ENCODE measurements around the gene PISD. TPM values are rescaled to one million over a fixed set of nuclear protein-coding genes. Genes with fewer than 3 reads are reported as not detected.

Gene PISD
- total RNA-seq, 1 experiment from 2014 or later: 45.9 TPM

DNA sequence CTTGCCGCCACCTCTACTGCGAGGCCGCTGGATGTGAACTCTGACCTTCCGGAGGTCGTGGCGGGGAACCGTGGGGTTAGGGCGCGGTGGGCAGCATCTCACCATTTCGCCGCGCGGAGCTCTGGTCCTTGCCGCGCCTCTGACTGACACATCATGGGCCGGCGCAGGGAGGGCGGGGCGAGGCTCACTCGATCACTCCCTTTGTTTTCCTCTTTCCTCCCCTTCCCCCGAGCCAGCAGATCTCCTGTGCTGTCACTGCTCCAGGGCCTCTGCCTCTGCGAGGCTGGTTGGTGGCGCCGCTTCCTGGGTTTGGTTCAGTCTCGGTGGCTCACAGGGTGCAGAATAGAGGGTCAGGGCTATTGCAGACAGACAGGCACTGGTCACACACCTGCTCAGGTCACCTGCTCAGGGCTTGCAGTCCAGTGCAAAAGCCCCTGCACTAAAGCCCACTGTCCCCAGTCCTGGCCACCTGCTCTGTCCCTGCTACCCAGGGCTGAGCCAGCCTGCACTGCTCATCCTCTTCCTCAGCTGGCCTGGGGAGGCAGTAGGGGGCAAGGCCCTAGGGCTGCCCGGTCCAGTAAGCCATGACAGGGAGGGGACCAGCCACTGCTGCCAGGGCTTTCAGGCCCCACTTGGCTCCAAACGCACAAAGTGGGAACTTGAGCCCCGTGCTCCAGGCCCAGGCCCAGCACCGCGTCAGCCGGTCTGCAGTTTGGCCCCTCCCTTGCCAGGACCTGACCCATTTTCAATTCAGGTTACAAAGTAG is 36.2 kb downstream of the PISD start:
- BruUV-seq (replicated peaks): no TSS peak
- no peak for DNase-seq
- intact Hi-C loops (cut with micrococcal nuclease; ENCODE audit: unreplicated experiment): no loop called here
- H3K4me1 Mint-ChIP-seq (ENCODE audit: low read depth, unreplicated experiment): peaks cover 12% of the 10 kb centered on the region
- no peak overlapping the region for H3K4me3 Mint-ChIP-seq (ENCODE audit: low read depth, unreplicated experiment)
- no peak overlapping the region for H3K27ac Mint-ChIP-seq (ENCODE audit: unreplicated experiment)
- TF ChIP-seq, protein P1, sequence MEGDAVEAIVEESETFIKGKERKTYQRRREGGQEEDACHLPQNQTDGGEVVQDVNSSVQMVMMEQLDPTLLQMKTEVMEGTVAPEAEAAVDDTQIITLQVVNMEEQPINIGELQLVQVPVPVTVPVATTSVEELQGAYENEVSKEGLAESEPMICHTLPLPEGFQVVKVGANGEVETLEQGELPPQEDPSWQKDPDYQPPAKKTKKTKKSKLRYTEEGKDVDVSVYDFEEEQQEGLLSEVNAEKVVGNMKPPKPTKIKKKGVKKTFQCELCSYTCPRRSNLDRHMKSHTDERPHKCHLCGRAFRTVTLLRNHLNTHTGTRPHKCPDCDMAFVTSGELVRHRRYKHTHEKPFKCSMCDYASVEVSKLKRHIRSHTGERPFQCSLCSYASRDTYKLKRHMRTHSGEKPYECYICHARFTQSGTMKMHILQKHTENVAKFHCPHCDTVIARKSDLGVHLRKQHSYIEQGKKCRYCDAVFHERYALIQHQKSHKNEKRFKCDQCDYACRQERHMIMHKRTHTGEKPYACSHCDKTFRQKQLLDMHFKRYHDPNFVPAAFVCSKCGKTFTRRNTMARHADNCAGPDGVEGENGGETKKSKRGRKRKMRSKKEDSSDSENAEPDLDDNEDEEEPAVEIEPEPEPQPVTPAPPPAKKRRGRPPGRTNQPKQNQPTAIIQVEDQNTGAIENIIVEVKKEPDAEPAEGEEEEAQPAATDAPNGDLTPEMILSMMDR (IDR thresholded peaks at IDR 0.05; ENCODE audit: unreplicated experiment): no peak
- H3K36me3 Mint-ChIP-seq (ENCODE audit: insufficient read depth, unreplicated experiment): peaks cover 50% of the 10 kb centered on the region
- no peaks in the 10 kb centered on the region for H3K9me3 Mint-ChIP-seq (ENCODE audit: low read depth, unreplicated experiment)
- CTCF ChIA-PET: no interaction called here
- no peaks in the 10 kb centered on the region for H3K27me3 Mint-ChIP-seq (ENCODE audit: unreplicated experiment)

DNA sequence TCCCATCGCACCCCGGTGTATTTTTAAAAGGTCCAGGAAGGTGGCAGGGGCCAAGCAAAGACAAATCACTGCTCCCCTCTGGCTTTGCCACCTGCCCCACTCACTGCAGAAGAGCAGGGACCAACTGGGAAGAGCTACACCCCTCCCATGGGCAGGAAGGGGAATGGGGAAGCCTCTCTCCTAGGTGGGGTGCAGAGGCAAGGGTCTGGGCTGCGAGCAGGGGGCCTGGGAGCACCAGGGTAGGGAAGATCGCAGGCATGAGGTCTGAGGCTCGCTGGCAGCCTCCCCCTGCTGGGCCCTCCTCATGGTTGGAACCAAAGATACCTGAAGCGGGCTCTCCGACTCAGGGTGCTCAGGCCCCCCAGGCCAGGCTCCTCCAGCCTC is 36.8 kb downstream of the PISD start:
- CTCF ChIA-PET: interaction anchor here (0.6 kb wide), 1 partner anchor 1762 kb away, joined by 5 read pairs; no protein-coding TSS in a partner anchor
- Mint-ChIP-seq H3K27me3 (ENCODE audit: unreplicated experiment) (no peaks in the 10 kb centered on the region), H3K4me1 (ENCODE audit: low read depth, unreplicated experiment) (peaks cover 12% of the 10 kb centered on the region), H3K27ac (ENCODE audit: unreplicated experiment) (no peak overlapping the region), H3K4me3 (ENCODE audit: low read depth, unreplicated experiment) (no peak overlapping the region), H3K9me3 (ENCODE audit: low read depth, unreplicated experiment) (no peaks in the 10 kb centered on the region), H3K36me3 (ENCODE audit: insufficient read depth, unreplicated experiment) (peaks cover 50% of the 10 kb centered on the region)
- DNase-seq: no peak
- intact Hi-C loops (cut with micrococcal nuclease; ENCODE audit: unreplicated experiment): no loop called here
- BruUV-seq (replicated peaks): no TSS peak
- TF ChIP-seq, protein P1 (IDR thresholded peaks at IDR 0.05; ENCODE audit: unreplicated experiment): no peak

DNA sequence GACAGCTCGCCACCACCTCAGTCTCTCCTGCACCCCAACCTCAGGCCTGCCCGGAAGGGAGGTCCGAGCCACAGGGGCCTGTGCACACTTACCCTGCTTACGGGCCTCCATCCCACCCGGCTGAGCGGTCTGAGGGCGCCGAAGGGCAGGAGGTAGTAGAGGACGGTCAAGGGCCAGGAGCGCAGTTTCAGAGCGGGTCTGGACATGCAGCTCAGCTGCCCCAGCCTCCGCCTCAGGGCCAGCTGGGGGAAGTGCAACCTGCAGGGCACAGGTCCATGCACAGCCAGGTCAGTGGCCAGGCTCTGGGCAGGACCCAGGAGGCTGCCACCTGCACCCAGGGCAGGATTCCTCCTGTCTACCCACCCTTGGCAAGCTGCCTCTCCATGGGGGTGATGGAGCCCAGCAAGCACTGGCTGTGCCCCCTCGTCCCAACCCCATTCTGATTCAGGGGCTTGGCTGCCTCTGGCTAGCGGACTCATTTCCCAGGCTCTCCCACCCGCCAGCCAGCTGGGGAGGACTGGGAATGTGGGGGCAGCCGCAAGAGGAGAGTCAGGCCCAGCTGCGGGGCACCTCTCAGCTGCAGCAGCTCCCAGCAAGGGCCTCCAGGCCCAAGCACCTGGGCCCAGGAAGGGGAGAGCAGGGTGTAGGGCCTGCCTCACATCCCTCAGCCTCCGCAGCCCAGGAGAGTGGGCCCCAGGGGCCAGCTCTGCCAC is 38.3 kb downstream of the PISD start:
- Mint-ChIP-seq H3K27me3 (ENCODE audit: unreplicated experiment) (no peaks in the 10 kb centered on the region), H3K9me3 (ENCODE audit: low read depth, unreplicated experiment) (no peaks in the 10 kb centered on the region), H3K36me3 (ENCODE audit: insufficient read depth, unreplicated experiment) (peaks cover 47% of the 10 kb centered on the region), H3K4me3 (ENCODE audit: low read depth, unreplicated experiment) (no peak overlapping the region), H3K4me1 (ENCODE audit: low read depth, unreplicated experiment) (peaks cover 4% of the 10 kb centered on the region), H3K27ac (ENCODE audit: unreplicated experiment) (no peak overlapping the region)
- TF ChIP-seq, protein P1 (IDR thresholded peaks at IDR 0.05; ENCODE audit: unreplicated experiment): no peak
- CTCF ChIA-PET: no interaction called here
- no peak for DNase-seq
- BruUV-seq (replicated peaks): no TSS peak
- intact Hi-C loops (cut with micrococcal nuclease; ENCODE audit: unreplicated experiment): no loop called here

GRCh38 chr22:31622980-31623379 is 39.0 kb downstream of the PISD start:
- Mint-ChIP-seq H3K36me3 (ENCODE audit: insufficient read depth, unreplicated experiment) (peaks cover 54% of the 10 kb centered on the region), H3K4me1 (ENCODE audit: low read depth, unreplicated experiment) (no peaks in the 10 kb centered on the region), H3K4me3 (ENCODE audit: low read depth, unreplicated experiment) (no peak overlapping the region), H3K27me3 (ENCODE audit: unreplicated experiment) (no peaks in the 10 kb centered on the region), H3K27ac (ENCODE audit: unreplicated experiment) (no peak overlapping the region), H3K9me3 (ENCODE audit: low read depth, unreplicated experiment) (no peaks in the 10 kb centered on the region)
- intact Hi-C loops (cut with micrococcal nuclease; ENCODE audit: unreplicated experiment): no loop called here
- no peak for DNase-seq
- TF ChIP-seq, protein P1 (IDR thresholded peaks at IDR 0.05; ENCODE audit: unreplicated experiment): no peak
- CTCF ChIA-PET: no interaction called here
- BruUV-seq (replicated peaks): no TSS peak
